CD4-positive, alpha-beta T cell treated with Interleukin-15 for 4 hours (primary cell): ENCODE data around the gene PBX1.

Experiments
- DNase-seq: peaks from one replicate; pipeline ENCODE4 v3.0.0-alpha.2; 2020; ENCODE audit warnings: low spot score

PBX1 gene

GRCh38 chr1:164868990-164869389 lies 310.0 kb downstream of the PBX1 start:
- DNase-seq: no peak

- no peak for DNase-seq
Measured at GRCh38 chr1:164875518-164875917, 316.5 kb downstream of the PBX1 start.

GRCh38 chr1:164876398-164877116 lies 317.6 kb downstream of the PBX1 start:
- no peak for DNase-seq

- DNase-seq: no peak
Measured at GRCh38 chr1:164880199-164880598, 321.2 kb downstream of the PBX1 start.

GRCh38 chr1:164880644-164881043 lies 321.7 kb downstream of the PBX1 start:
- no peak for DNase-seq

GRCh38 chr1:164885311-164885710 lies 326.3 kb downstream of the PBX1 start:
- DNase-seq: no peak

GRCh38 chr1:164886101-164886500 lies 327.1 kb downstream of the PBX1 start:
- DNase-seq: no peak

- DNase-seq: no peak
Measured at GRCh38 chr1:164891615-164892014, 332.6 kb downstream of the PBX1 start.

- no peak for DNase-seq
Measured at GRCh38 chr1:164895026-164895912, 336.3 kb downstream of the PBX1 start.

- no peak for DNase-seq
Measured at GRCh38 chr1:164901031-164901430, 342.0 kb downstream of the PBX1 start.
